SK-N-SH (cell line): ENCODE results near the gene LSM8.

Experiments used
- CTCF ChIP-seq: fragments of 200-600 bp; sonication (generic); IDR thresholded peaks from 2 replicates; pipeline ENCODE4 v1.6.1; 2017; ENCODE audit warnings: antibody characterized with exemption, mild to moderate bottlenecking, moderate library complexity
- EZH2phosphoT487 ChIP-seq: fragments of 200-600 bp; sonication (generic); IDR thresholded peaks from 2 replicates; pipeline ENCODE4 v1.6.1; 2017; ENCODE audit warnings: low read depth, mixed run types, mild to moderate bottlenecking, antibody characterized with exemption, moderate library complexity, borderline replicate concordance
- PBX3 ChIP-seq: IDR thresholded peaks from 2 replicates; pipeline ENCODE4; 2012
- SIN3A ChIP-seq: IDR thresholded peaks from 2 replicates; pipeline ENCODE4 v1.6.1; 2012; ENCODE audit warnings: low read depth, mild to moderate bottlenecking, low read length, moderate library complexity, borderline replicate concordance
- TAF1 ChIP-seq: IDR thresholded peaks from 2 replicates; pipeline ENCODE4 v1.6.1; 2012; ENCODE audit warnings: low read depth, mild to moderate bottlenecking, low read length, moderate library complexity, borderline replicate concordance
- TCF12 ChIP-seq: IDR thresholded peaks from 2 replicates; pipeline ENCODE4 v1.4.0; 2012
- ZBTB33 ChIP-seq: IDR thresholded peaks from 2 replicates; pipeline ENCODE4 v1.4.0; 2012; ENCODE audit warnings: low read depth, borderline replicate concordance

- TF ChIP-seq ZBTB33 (no peak), TAF1 (no peak), EZH2phosphoT487 (no peak), TCF12 (no peak), SIN3A (no peak), PBX3 (no peak), CTCF (no peak)
Measured at GRCh38 chr7:118158766-118159165, 25.2 kb upstream of the LSM8 start.
